ENCODE measurements around the gene SLC9A1. TPM values are rescaled to one million over a fixed set of nuclear protein-coding genes. Genes with fewer than 3 reads are reported as not detected.

Gene SLC9A1
- total and polyA plus RNA-seq, 10 of the 15 experiments (the other 5 are each of a cell fraction or from before 2014, with no cell fraction given), result 0.87 to 21.4 (median 4.3) TPM

DNA sequence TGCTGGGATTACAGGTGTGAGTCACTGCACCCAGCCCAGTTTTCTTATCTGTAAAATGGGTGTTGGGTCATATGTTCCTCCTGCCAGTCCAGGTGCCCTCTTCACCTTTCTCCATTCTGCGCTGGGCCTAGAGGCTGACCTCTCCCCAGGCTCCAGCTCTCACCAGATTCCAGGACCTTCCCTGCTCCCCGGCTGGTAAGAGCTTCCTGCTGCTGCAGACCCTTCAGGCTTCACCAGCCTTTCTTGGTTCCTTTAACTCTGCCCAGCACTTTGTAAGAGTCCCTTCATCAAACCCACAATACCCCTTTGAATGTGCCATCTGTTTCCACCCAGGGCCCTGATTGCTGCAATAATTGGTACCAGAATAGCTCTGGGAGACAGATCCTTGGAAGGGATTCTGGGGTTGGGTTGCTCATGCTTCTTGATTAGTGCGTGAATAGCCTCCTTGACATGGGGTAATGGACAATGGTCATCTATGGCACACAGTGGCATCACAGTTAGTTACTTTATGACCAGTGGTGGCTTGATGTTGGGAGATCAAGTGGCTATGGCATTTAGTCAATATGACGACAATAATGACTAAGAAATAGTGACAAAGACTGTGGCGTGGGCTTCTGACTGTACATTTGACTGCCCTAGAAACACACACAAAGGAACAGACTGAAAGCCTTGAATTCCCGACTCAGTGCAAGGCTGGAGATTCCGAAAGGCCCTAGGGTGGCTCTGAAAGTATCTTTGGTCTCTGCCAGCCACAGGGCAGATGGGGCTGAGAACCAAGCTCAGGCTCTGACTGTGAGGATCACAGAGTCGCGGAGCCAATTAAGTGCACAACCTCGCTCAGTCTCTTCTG lies 67.3 kb downstream of the SLC9A1 start (continued):
- TF ChIP-seq, protein P1, sequence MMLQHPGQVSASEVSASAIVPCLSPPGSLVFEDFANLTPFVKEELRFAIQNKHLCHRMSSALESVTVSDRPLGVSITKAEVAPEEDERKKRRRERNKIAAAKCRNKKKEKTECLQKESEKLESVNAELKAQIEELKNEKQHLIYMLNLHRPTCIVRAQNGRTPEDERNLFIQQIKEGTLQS (IDR thresholded peaks at IDR 0.05; ENCODE audit: borderline replicate concordance, extremely low read depth, low read depth, low read length), result no peak
- TF ChIP-seq MYB (IDR thresholded peaks at IDR 0.05; ENCODE audit: borderline replicate concordance, low read depth, low read length) (no peak), KLF5 (IDR thresholded peaks at IDR 0.05; ENCODE audit: partially characterized antibody) (no peak), ZSCAN29 (IDR thresholded peaks at IDR 0.05) (no peak)
- TF ChIP-seq, protein P2, sequence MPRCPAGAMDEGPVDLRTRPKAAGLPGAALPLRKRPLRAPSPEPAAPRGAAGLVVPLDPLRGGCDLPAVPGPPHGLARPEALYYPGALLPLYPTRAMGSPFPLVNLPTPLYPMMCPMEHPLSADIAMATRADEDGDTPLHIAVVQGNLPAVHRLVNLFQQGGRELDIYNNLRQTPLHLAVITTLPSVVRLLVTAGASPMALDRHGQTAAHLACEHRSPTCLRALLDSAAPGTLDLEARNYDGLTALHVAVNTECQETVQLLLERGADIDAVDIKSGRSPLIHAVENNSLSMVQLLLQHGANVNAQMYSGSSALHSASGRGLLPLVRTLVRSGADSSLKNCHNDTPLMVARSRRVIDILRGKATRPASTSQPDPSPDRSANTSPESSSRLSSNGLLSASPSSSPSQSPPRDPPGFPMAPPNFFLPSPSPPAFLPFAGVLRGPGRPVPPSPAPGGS (IDR thresholded peaks at IDR 0.05; ENCODE audit: borderline replicate concordance, insufficient read depth, low read depth, low read length, poor library complexity, severe bottlenecking), result no peak

DNA sequence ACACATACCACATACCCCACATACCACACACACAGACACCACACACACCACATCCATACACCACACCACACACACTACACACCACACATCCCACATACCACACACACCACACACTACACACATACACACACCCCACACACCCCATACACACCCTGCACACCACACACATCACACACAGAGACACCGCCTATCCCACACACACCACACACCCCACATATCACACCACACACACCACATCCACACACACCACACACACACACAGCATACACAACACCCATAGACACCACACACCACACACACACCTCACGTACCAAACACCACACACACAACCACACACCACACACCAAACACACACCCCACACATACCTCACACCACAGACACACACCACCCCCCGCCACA lies 68.3 kb downstream of the SLC9A1 start:
- WGBS (ENCODE audit: insufficient coverage, insufficient replicate concordance, low lambda C conversion rate, missing lambda C conversion rate), result 66% methylated on average over 3 of the region's 3 CpGs
- no peak for FAIRE-seq

More for the DNA sequence above, 68.3 kb downstream of the SLC9A1 start:
- no peaks in the 10 kb centered on the region for H3K4me1 ChIP-seq (ENCODE audit: control insufficient read depth, insufficient read depth, low read length)
- H3K4me3 ChIP-seq, result no peak overlapping the region
- RAD21 ChIA-PET (ENCODE audit: unreplicated experiment), result no interaction called here
- no peak overlapping the region for H3K27ac ChIP-seq (ENCODE audit: control insufficient read depth, insufficient read depth)
- H2AFZ ChIP-seq (ENCODE audit: control insufficient read depth, low read depth, low read length), result no peak overlapping the region
- H4K20me1 ChIP-seq (ENCODE audit: control insufficient read depth, insufficient read depth), result no peaks in the 10 kb centered on the region
- POLR2A ChIA-PET, result no interaction called here
- H3K27me3 ChIP-seq (replicated peaks in 1 of 2; ENCODE audit: control insufficient read depth in 2 of 2, insufficient read depth in 2 of 2, low read length in 1 of 2), result 0 out of 4 replicates have a peak, but pooled peaks cover 0 to 2% of the 10 kb centered on the region in 2 experiments
- H3K79me2 ChIP-seq (ENCODE audit: control insufficient read depth, insufficient read depth, low read length), result no peaks in the 10 kb centered on the region
- in situ Hi-C loops (cut with MboI) (no loop called here), intact Hi-C loops (cut with micrococcal nuclease; ENCODE audit: unreplicated experiment) (no loop called here)
- DNase-seq (ENCODE audit: low read depth, low spot score) (no peak), ATAC-seq (no peak)
- TF ChIP-seq, protein P3, sequence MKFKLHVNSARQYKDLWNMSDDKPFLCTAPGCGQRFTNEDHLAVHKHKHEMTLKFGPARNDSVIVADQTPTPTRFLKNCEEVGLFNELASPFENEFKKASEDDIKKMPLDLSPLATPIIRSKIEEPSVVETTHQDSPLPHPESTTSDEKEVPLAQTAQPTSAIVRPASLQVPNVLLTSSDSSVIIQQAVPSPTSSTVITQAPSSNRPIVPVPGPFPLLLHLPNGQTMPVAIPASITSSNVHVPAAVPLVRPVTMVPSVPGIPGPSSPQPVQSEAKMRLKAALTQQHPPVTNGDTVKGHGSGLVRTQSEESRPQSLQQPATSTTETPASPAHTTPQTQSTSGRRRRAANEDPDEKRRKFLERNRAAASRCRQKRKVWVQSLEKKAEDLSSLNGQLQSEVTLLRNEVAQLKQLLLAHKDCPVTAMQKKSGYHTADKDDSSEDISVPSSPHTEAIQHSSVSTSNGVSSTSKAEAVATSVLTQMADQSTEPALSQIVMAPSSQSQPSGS (IDR thresholded peaks at IDR 0.05; ENCODE audit: low read length), result no peak
- TF ChIP-seq EP300 (IDR thresholded peaks at IDR 0.05; ENCODE audit: borderline replicate concordance in 1 of 2, control insufficient read depth in 1 of 2, low read depth in 2 of 2, low read length in 2 of 2), result no peak
- TF ChIP-seq, protein P4, sequence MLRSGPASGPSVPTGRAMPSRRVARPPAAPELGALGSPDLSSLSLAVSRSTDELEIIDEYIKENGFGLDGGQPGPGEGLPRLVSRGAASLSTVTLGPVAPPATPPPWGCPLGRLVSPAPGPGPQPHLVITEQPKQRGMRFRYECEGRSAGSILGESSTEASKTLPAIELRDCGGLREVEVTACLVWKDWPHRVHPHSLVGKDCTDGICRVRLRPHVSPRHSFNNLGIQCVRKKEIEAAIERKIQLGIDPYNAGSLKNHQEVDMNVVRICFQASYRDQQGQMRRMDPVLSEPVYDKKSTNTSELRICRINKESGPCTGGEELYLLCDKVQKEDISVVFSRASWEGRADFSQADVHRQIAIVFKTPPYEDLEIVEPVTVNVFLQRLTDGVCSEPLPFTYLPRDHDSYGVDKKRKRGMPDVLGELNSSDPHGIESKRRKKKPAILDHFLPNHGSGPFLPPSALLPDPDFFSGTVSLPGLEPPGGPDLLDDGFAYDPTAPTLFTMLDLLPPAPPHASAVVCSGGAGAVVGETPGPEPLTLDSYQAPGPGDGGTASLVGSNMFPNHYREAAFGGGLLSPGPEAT (IDR thresholded peaks at IDR 0.05; ENCODE audit: low read depth), result no peak
- TF ChIP-seq SPI1 (IDR thresholded peaks at IDR 0.05; ENCODE audit: borderline replicate concordance, insufficient read depth, low read depth, low read length), result no peak
- no peak for TF ChIP-seq IRF4 (IDR thresholded peaks at IDR 0.05; ENCODE audit: low read depth, low read length)
- BruUV-seq (replicated peaks), result no TSS peak
- CTCF ChIA-PET, result interaction anchor here (16.9 kb wide), 1 partner anchor 37 kb away, joined by 577 read pairs; no protein-coding TSS in a partner anchor
- H3K36me3 ChIP-seq (ENCODE audit: control insufficient read depth in 2 of 2, insufficient read depth in 2 of 2, low read length in 1 of 2), result no peaks in the 10 kb centered on the region
- SMC1A ChIA-PET (ENCODE audit: uncharacterized antibody, unreplicated experiment), result no interaction called here
- H3K9me3 ChIP-seq (replicated peaks; ENCODE audit: control insufficient read depth, insufficient read depth, low read length), result no peaks in the 10 kb centered on the region
- no peak overlapping the region for H3K9ac ChIP-seq (ENCODE audit: control insufficient read depth, insufficient read depth, low read length)
- H3K4me2 ChIP-seq (ENCODE audit: control insufficient read depth, insufficient read depth), result no peak overlapping the region

All from GM12878 (cell line).